DND-41 (cell line): ENCODE data around the gene GSTA5.

Experiments
- EZH2 ChIP-seq: IDR thresholded peaks from 3 replicates; pipeline ENCODE4 v1.6.1; 2012; ENCODE audit warnings: borderline replicate concordance, low read depth, mild to moderate bottlenecking, moderate library complexity, low read length, inconsistent platforms; ENCODE audit not compliant: severe bottlenecking
- TF ChIP-seq, protein P1 (sequence below): IDR thresholded peaks from 2 replicates; pipeline ENCODE4 v1.5.1; 2012; ENCODE audit warnings: borderline replicate concordance, low read length, moderate library complexity, mild to moderate bottlenecking; ENCODE audit not compliant: poor library complexity, severe bottlenecking; ENCODE audit errors: extremely low read depth

DNA sequence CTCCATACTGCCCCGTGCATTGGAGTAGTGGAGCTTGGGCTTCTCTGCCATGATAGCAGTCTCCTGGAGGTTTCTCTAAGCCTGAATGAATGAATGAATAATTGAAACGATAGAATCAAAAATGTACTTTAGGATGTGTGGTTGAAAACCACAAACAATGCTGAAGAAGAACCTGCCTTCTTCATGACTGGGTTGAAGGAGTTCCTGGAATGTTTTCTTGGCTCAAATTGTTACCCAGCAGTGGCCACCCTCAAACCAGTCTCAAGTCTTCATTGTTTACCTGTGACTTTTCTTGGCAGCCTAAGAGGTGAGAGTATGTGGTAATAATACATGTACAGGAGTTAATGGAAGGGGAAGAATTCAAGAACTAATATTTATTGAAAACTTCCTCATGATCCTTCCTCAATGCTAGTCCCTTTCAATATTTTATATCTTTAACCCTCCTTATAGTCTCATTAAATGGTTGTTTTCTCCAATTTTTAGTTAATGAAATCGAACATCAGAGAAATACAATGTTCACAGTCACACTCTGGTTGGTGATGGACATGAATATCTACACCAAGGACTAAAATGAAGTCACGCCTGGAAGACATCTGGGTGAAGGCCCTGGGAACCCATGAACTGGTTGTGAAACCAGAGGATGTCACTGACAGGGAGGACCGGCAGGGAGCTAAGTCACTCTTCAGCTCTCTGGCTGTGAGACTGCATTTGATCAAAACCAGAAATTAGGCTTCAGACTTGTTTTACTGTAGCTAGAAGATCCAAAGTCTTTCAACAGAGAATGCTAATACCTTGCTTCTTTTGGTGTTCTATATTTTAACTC, at the start of gene GSTA5:
- TF ChIP-seq, protein P1, sequence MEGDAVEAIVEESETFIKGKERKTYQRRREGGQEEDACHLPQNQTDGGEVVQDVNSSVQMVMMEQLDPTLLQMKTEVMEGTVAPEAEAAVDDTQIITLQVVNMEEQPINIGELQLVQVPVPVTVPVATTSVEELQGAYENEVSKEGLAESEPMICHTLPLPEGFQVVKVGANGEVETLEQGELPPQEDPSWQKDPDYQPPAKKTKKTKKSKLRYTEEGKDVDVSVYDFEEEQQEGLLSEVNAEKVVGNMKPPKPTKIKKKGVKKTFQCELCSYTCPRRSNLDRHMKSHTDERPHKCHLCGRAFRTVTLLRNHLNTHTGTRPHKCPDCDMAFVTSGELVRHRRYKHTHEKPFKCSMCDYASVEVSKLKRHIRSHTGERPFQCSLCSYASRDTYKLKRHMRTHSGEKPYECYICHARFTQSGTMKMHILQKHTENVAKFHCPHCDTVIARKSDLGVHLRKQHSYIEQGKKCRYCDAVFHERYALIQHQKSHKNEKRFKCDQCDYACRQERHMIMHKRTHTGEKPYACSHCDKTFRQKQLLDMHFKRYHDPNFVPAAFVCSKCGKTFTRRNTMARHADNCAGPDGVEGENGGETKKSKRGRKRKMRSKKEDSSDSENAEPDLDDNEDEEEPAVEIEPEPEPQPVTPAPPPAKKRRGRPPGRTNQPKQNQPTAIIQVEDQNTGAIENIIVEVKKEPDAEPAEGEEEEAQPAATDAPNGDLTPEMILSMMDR: no peak
- TF ChIP-seq EZH2: no peak
